Measurements from ENCODE around the gene PTGES2.

The PTGES2 gene

GRCh38 chr9:128103589-128103962, 24.0 kb downstream of the PTGES2 start:
- DNase-seq (ENCODE audit: low read depth in 1 of 2, low spot score in 1 of 2): no peak

DNA sequence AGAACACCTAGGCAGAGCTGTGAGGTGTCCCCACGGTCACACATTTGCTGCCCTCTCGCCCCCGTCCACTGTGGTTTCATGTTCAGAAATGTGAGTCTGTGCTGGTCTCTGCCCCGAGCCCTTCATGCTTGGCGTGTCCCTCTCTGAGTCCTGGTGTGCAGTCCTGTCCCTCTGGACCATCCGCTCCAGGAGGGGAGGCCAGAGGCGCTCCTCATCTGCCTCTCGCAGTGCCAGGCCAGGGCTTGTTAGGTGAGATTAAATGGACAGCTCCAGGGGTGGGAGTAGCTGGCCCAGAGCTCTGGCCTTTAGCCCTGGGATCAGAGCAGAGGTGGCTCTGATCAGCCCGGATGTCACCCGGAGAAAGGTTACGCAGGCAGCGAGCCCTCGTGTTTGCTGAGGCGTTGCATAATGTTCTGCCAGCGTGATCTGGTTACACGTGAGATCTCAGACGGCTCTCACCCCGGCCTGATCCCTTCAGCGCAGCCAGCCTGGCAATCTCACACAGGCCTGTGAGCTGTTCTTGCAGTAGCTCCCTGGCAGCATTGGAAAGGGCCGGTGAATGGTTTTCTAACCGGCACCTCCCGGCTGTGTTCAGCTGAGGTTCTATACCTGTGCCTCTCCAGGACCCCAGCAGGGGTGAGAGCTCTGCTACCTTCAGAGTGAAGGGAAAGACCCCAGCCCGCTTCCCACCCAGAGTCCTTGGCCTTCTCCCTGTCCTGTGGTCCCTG, 24.5 kb downstream of the PTGES2 start:
- no peak for DNase-seq (ENCODE audit: low read depth in 1 of 2, low spot score in 1 of 2)

GRCh38 chr9:128102196-128102595, 25.3 kb downstream of the PTGES2 start:
- DNase-seq (ENCODE audit: low read depth in 1 of 2, low spot score in 1 of 2): no peak

- DNase-seq (ENCODE audit: low read depth in 1 of 2, low spot score in 1 of 2): no peak
Measured at GRCh38 chr9:128101690-128102089, 25.8 kb downstream of the PTGES2 start.

- no peak for DNase-seq (ENCODE audit: low read depth in 1 of 2, low spot score in 1 of 2)
Measured at GRCh38 chr9:128101231-128101661, 26.3 kb downstream of the PTGES2 start.

GRCh38 chr9:128100581-128100980, 26.9 kb downstream of the PTGES2 start:
- DNase-seq (ENCODE audit: low read depth in 1 of 2, low spot score in 1 of 2): no peak

DNA sequence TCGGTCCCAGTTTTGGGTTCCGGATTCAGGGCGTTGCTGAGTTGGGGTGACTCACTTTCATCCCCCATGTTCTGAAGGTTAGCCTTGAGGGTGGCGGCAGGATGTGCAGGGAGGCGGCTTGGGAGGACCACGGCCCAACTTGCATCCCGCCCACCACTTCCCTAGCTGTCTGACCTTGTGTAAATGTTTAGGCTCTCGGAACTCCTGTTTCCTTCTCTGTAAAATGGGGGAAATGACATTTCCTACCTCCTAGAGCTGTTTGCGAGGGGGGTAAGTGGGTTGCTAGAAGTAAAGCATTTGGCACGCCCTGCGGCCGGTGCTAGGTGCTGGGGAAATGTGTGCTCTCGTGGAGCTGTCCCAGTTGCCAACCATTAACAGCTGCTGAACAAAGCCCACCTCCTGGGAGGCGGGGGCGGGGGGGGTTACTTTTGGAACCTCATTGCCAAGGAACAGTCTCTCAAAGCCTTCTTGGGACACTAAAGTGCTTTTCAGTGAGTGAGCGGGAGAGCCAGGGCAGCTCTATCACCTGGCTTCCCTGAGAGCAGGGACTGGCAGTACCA, 27.5 kb downstream of the PTGES2 start:
- no peak for DNase-seq (ENCODE audit: low read depth in 1 of 2, low spot score in 1 of 2)

GRCh38 chr9:128099231-128099931, 28.1 kb downstream of the PTGES2 start:
- DNase-seq (ENCODE audit: low read depth in 1 of 2, low spot score in 1 of 2): no peak

GRCh38 chr9:128098297-128099230, 29.0 kb downstream of the PTGES2 start:
- DNase-seq (ENCODE audit: low read depth in 1 of 2, low spot score in 1 of 2): peak in 1 of 2 donors; percentile 21

DNA sequence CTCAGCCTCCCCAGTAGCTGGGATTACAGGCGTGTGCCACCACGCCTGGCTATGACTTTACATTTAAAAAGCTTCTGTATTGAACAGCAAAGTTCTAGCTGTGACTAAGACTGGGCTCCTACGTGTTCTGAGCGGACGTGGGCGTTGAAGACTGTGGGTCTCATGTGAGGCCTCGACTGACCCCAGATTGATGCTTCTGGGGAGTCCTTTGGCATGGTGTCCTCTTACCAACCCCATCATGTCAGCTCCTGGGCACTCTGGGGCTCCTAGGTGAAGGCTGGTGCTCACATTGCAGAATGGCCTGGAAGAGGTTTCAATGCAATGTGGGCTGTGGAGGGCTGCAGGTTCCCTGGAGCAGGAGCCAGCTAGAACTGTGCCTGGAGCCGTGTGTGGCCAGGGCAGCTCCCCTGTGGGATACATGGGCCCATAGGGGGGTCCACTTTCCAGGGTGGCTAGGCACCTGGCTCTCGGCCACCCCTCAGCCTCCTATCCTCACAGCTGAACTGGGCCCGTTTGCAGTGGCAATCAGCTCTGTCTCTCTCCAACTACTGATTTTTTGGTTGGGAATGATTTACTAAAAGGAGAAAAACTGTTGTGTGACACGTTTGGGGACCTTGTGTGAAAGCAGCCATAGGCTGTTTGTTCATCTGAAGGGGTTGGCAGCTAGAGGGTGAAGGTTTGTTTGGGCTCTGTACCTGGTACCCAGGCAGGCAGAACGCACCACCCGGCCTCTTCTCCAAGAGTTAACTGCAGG, 29.8 kb downstream of the PTGES2 start:
- no peak for DNase-seq (ENCODE audit: low read depth in 1 of 2, low spot score in 1 of 2)

GRCh38 chr9:128096616-128097536, 30.7 kb downstream of the PTGES2 start:
- no peak for DNase-seq (ENCODE audit: low read depth in 1 of 2, low spot score in 1 of 2)

GRCh38 chr9:128094950-128095544, 32.5 kb downstream of the PTGES2 start:
- DNase-seq (ENCODE audit: low read depth in 1 of 2, low spot score in 1 of 2): no peak

GRCh38 chr9:128094166-128094949, 33.2 kb downstream of the PTGES2 start:
- peak in 1 of 2 donors; percentile 61 for DNase-seq (ENCODE audit: low read depth in 1 of 2, low spot score in 1 of 2)

- DNase-seq (ENCODE audit: low read depth in 1 of 2, low spot score in 1 of 2): no peak
Measured at GRCh38 chr9:128093011-128093410, 34.5 kb downstream of the PTGES2 start.

- no peak for DNase-seq (ENCODE audit: low read depth in 1 of 2, low spot score in 1 of 2)
Measured at GRCh38 chr9:128092199-128092977, 35.1 kb downstream of the PTGES2 start.

DNA sequence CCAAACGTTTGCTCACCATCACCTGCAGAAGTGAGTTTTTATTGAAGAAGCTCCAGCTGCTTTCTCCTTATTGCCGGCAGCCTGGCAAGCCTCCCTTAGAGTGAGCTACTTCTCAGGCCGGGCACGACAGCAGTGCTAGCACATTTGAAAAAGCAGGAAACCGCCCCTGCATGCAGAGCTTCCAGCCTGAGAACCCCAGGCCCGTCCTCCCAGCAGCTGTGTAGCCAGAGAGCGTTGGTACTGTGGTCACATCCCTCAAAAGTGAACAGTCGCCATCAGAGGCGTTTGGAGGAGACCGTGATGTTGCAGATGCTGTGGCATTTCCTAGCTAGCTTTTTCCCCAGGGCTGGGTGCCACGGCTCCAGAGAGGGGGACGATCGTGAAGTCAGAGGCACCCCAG, 36.0 kb downstream of the PTGES2 start:
- no peak for DNase-seq (ENCODE audit: low read depth in 1 of 2, low spot score in 1 of 2)

DNA sequence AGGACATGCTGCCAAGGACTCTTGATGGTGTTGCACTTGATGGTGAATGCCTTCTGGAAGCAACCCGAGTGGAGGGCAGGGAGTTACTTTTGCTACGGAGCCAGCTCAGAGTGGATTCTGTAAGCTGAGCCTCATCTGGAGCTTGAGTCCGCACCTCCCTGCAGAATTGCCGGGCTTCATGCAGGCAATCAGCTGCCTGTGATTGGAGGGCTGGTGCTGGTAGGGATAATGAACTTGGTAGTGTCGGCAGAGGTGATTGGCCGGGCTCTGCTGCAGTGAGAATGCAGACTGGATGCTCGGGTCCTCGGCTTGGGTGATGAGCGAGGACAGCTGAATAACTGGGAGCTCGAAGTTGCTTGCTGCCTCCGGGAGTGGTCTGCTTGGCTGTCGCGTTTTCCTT, 36.4 kb downstream of the PTGES2 start:
- DNase-seq (ENCODE audit: low read depth in 1 of 2, low spot score in 1 of 2): no peak

- DNase-seq (ENCODE audit: low read depth in 1 of 2, low spot score in 1 of 2): no peak
Measured at GRCh38 chr9:128089299-128089698, 38.2 kb downstream of the PTGES2 start.
